Fibroblast of lung (primary cell): ENCODE data around the gene SLC38A3. TPM values are rescaled to one million over a fixed set of nuclear protein-coding genes. Genes with fewer than 3 reads are reported as not detected.
A peak's percentile ranks its signal among the peaks of the same experiment; 100 is the strongest.

Source experiments
- DNase-seq, 2 donors: peaks; one replicate each; pipeline versions ENCODE4 v3.0.0 to v3.0.0-alpha.2; 2010; ENCODE audit warnings: low read depth in 2 of 2
- H2AFZ ChIP-seq: 2 replicates; pipeline ENCODE4 v1.5.1; 2012; ENCODE audit warnings: low read length, control low read depth, inconsistent platforms
- H3K27ac ChIP-seq: 2 replicates; pipeline ENCODE4 v1.5.1; 2011; ENCODE audit warnings: low read length, control low read depth; ENCODE audit not compliant: insufficient read depth
- H3K27me3 ChIP-seq: 2 replicates; pipeline ENCODE4 v1.5.1; 2011; ENCODE audit warnings: mild to moderate bottlenecking, low read length; ENCODE audit not compliant: control insufficient read depth, insufficient read depth
- H3K36me3 ChIP-seq: 2 replicates; pipeline ENCODE4 v1.5.1; 2011; ENCODE audit warnings: low read length; ENCODE audit not compliant: control insufficient read depth, insufficient read depth
- H3K4me1 ChIP-seq: 2 replicates; pipeline ENCODE4 v1.5.1; 2011; ENCODE audit warnings: low read length; ENCODE audit not compliant: control insufficient read depth, insufficient read depth; ENCODE audit errors: extremely low read depth
- H3K4me2 ChIP-seq: 2 replicates; pipeline ENCODE4 v1.5.1; 2011; ENCODE audit warnings: low read length, control low read depth; ENCODE audit not compliant: insufficient read depth; ENCODE audit errors: extremely low read depth
- H3K4me3 ChIP-seq, 4 experiments: fragments of 200-600 bp in 1 of 4; sonication (generic) in 1 of 4; replicated peaks in 1 of 4; 2 replicates each; pipeline ENCODE4 v1.5.1; 2011 to 2016; ENCODE audit warnings: low read length in 4 of 4, low read depth in 3 of 4, mild to moderate bottlenecking in 3 of 4, control low read depth in 2 of 4, inconsistent platforms in 1 of 4, mixed read lengths in 1 of 4; ENCODE audit not compliant: insufficient read depth in 1 of 4; ENCODE audit errors: control extremely low read depth in 1 of 4
- H3K79me2 ChIP-seq: 2 replicates; pipeline ENCODE4 v1.5.1; 2012; ENCODE audit warnings: mild to moderate bottlenecking, low read length, inconsistent platforms; ENCODE audit not compliant: control insufficient read depth, insufficient read depth
- H3K9ac ChIP-seq: 2 replicates; pipeline ENCODE4 v1.5.1; 2011; ENCODE audit warnings: mild to moderate bottlenecking, low read length, control low read depth; ENCODE audit not compliant: insufficient read depth
- H3K9me3 ChIP-seq: 2 replicates; pipeline ENCODE4 v1.5.1; 2012; ENCODE audit warnings: low read depth, low read length; ENCODE audit not compliant: control insufficient read depth, insufficient read depth
- H4K20me1 ChIP-seq: 2 replicates; pipeline ENCODE4 v1.5.1; 2011; ENCODE audit warnings: low read length; ENCODE audit not compliant: control insufficient read depth, insufficient read depth; ENCODE audit errors: extremely low read depth
- CTCF ChIP-seq, 2 donors: IDR thresholded peaks in 1 of 2; conservative IDR thresholded peaks in 1 of 2; 1 replicate in 1 of 2; 2 replicates in 1 of 2; pipeline ENCODE4 v1.5.1; 2011 to 2012; ENCODE audit warnings: low read length in 2 of 2, control low read depth in 1 of 2, inconsistent platforms in 1 of 2, low read depth in 1 of 2, mild to moderate bottlenecking in 1 of 2
- EZH2 ChIP-seq: IDR thresholded peaks from 2 replicates; pipeline ENCODE4 v1.5.1; 2012; ENCODE audit warnings: low read length, control low read depth, mild to moderate bottlenecking; ENCODE audit errors: missing control alignments
- polyA plus RNA-seq, 2 donors: library from polyadenylated mRNA; depleted of rRNA in 1 of 2; stranded (reverse) in 1 of 2; unstranded in 1 of 2; fragments of >200 nt; gene quantifications; 2 replicates each; pipeline ENCODE4 v1.2.1, GENCODE V29; 2011 to 2012; ENCODE audit warnings: missing spikeins in 1 of 2
- total RNA-seq: library from RNA; depleted of rRNA; stranded (reverse); fragments of >200 nt; gene quantifications from 2 replicates; pipeline ENCODE4 v1.2.1, GENCODE V29; 2014

Gene SLC38A3
- total and polyA plus RNA-seq, 2 donors (not counting 1 experiment from before 2014, with no cell fraction given) = 0.02 TPM; not detected in 1

- no peaks in the 10 kb centered on the region for H4K20me1 ChIP-seq
- peaks cover 30% of the 10 kb centered on the region for H3K4me1 ChIP-seq
- no peaks in the 10 kb centered on the region for H3K36me3 ChIP-seq
- H3K79me2 ChIP-seq = no peaks in the 10 kb centered on the region
- H2AFZ ChIP-seq = no peak overlapping the region
- no peak overlapping the region for H3K4me3 ChIP-seq
- no peaks in the 10 kb centered on the region for H3K9me3 ChIP-seq
- no peak overlapping the region for H3K4me2 ChIP-seq
- H3K27me3 ChIP-seq = no peaks in the 10 kb centered on the region
- H3K27ac ChIP-seq = no peak overlapping the region
- no peak for TF ChIP-seq EZH2
- TF ChIP-seq CTCF (conservative IDR thresholded peaks at IDR 0.05 in 1 of 2, IDR thresholded peaks at IDR 0.05 in 1 of 2; ENCODE audit: low read depth in 1 of 2, low read length in 2 of 2) = no peak
- DNase-seq = peak in 1 of 2 donors; percentile 62
- H3K9ac ChIP-seq = no peak overlapping the region
Observed at GRCh38 chr3:50160561-50160983, 44.5 kb upstream of the SLC38A3 start.

- Histone ChIP-seq H3K27ac (no peak overlapping the region), H3K9ac (no peak overlapping the region)
Observed at GRCh38 chr3:50161320-50161719, 43.8 kb upstream of the SLC38A3 start.

More at GRCh38 chr3:50161320-50161719, 43.8 kb upstream of the SLC38A3 start:
- Histone ChIP-seq H3K36me3 (no peaks in the 10 kb centered on the region), H4K20me1 (no peaks in the 10 kb centered on the region), H3K27me3 (no peaks in the 10 kb centered on the region), H3K79me2 (no peaks in the 10 kb centered on the region), H3K9me3 (no peaks in the 10 kb centered on the region), H3K4me1 (peaks cover 37% of the 10 kb centered on the region), H2AFZ (no peak overlapping the region), H3K4me3 (no peak overlapping the region), H3K4me2 (no peak overlapping the region)
- TF ChIP-seq CTCF (conservative IDR thresholded peaks at IDR 0.05 in 1 of 2, IDR thresholded peaks at IDR 0.05 in 1 of 2; ENCODE audit: low read depth in 1 of 2, low read length in 2 of 2) (no peak), EZH2 (no peak)
- DNase-seq = no peak
